RWPE1 (cell line): ENCODE results near the gene AKAP12.

Experiments
- CTCF ChIA-PET: fragments of 350-600 bp; sonication (Branson Sonifier 250); formaldehyde crosslinking; extraction: SDS; loops from one replicate; lab custom pipeline; 2021; lab: Yijun Ruan, JAX
- POLR2A ChIA-PET: fragments of 400-600 bp; formaldehyde crosslinking; extraction: SDS; loops from one replicate; lab custom pipeline; 2020; ENCODE audit warnings: antibody characterized with exemption; ENCODE audit not compliant: low non-redundant PET; lab: Yijun Ruan, JAX
- DNase-seq: peaks from one replicate; pipeline ENCODE4 v3.0.0; 2012; ENCODE audit warnings: low spot score
- H3K27ac ChIP-seq: fragments of 450-650 bp; 2 replicates; pipeline ENCODE4 v1.5.1; 2017
- CTCF ChIP-seq: fragments of 450-650 bp; conservative IDR thresholded peaks from 2 replicates; pipeline ENCODE4 v1.5.1; 2017; ENCODE audit warnings: low read depth, mild to moderate bottlenecking

Gene AKAP12

DNA sequence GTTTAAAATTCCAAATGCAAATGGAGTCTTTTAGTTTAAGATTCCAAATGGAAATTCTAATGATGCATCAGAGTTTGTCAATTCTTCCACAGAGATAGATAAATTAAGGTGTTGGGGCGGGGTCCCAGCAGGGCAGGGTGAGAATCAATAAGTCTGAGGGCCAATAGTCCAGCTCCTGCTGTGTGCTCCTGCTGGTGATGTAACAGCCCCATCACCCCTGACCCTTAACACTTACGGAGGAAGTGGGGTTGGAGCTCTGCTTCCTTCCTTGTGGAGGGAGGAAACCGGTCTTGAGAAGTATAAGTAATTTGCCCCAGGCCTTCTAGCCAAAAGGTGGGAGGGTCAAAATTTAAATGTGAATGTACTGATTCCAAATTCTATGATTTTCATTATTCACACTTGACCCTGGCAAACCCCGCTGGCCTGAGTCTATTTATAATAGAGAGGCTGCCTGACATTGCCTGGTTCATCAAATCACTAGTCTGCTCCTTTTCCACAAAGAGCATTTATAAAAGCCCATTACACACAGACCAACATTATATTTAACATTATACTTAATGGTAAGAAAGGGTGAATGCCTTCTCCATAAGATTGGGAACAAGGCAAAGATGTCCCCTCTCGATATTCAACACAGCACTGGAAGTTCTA is 134.4 kb downstream of the AKAP12 start:
- ChIA-PET POLR2A (interaction anchor here (1.6 kb wide), 1 partner anchor 16 kb away, joined by 3 read pairs; no protein-coding TSS in a partner anchor), CTCF (interaction anchor here (0.5 kb wide), 1 partner anchor 956 kb away, joined by 4 read pairs; no protein-coding TSS in a partner anchor)
- no peak for TF ChIP-seq CTCF
- peak; percentile 19 for DNase-seq
- H3K27ac ChIP-seq = no peak overlapping the region

DNA sequence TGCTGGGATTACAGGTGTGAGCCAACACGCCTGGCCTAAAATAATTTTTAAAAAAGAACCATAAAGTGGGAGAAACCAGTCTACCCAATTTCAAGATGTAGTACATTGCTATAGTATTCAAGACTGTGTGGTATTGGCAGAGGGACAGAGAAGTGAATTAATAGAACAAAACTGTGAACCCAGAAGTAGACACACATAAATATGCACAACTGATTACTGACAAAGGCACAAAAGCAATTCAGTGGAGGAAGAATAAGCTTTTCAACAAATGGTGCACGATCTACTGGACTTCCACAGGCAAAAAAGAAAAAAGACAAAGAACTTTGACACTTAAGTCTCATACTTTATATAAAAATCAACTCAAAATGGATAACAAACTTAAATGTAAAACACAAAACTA is 136.1 kb downstream of the AKAP12 start:
- ChIA-PET POLR2A (interaction anchor here (1.6 kb wide), 1 partner anchor 14 kb away, joined by 3 read pairs; no protein-coding TSS in a partner anchor), CTCF (no interaction called here)
- TF ChIP-seq CTCF = no peak
- DNase-seq = no peak
- H3K27ac ChIP-seq = no peak overlapping the region

GRCh38 chr6:151376440-151376839 is 136.7 kb downstream of the AKAP12 start:
- H3K27ac ChIP-seq = no peak overlapping the region
- ChIA-PET POLR2A (no interaction called here), CTCF (no interaction called here)
- no peak for DNase-seq
- no peak for TF ChIP-seq CTCF

- DNase-seq = no peak
- no peak for TF ChIP-seq CTCF
- ChIA-PET CTCF (no interaction called here), POLR2A (no interaction called here)
- H3K27ac ChIP-seq = no peak overlapping the region
Measured at GRCh38 chr6:151377095-151377494, 137.3 kb downstream of the AKAP12 start.

- CTCF ChIA-PET = no interaction called here
- peak overlapping the region; percentile 30 for H3K27ac ChIP-seq
- no peak for DNase-seq
- POLR2A ChIA-PET = no interaction called here
- TF ChIP-seq CTCF = no peak
Measured at GRCh38 chr6:151379933-151380847, 140.4 kb downstream of the AKAP12 start.

- ChIA-PET POLR2A (no interaction called here), CTCF (no interaction called here)
- DNase-seq = no peak
- no peak for TF ChIP-seq CTCF
- no peak overlapping the region; the same call in 1 of the 2 replicates for H3K27ac ChIP-seq
Measured at GRCh38 chr6:151380848-151381205, 141.1 kb downstream of the AKAP12 start.
